Measurements from ENCODE around the gene SHC3. TPM values are rescaled to one million over a fixed set of nuclear protein-coding genes. Genes with fewer than 3 reads are reported as not detected.

SHC3 gene
- total RNA-seq, 2 experiments from 2014 or later = not detected

DNA sequence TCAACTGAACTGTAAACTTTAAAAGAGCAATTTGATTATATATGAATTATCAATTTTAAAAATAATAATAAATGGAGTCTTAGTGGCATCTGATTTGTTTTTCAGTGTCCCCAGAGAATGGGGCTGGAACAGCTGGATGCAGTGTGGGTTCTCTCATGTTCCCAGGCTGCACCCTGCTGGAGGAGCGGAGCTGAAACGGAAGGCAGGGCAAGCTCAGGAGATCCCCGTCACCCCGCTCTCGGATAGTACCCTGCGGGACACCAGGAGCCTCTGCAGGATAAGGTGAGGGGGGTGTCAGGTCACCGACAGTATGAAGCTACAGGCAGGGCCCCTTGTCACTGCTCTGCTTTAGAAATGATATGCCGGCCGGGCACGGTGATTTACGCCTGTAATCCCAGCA is 130.0 kb downstream of the SHC3 start:
- H3K4me1 Mint-ChIP-seq = no peaks in the 10 kb centered on the region
- H3K36me3 Mint-ChIP-seq = no peaks in the 10 kb centered on the region
- no peak overlapping the region for H3K27ac Mint-ChIP-seq

DNA sequence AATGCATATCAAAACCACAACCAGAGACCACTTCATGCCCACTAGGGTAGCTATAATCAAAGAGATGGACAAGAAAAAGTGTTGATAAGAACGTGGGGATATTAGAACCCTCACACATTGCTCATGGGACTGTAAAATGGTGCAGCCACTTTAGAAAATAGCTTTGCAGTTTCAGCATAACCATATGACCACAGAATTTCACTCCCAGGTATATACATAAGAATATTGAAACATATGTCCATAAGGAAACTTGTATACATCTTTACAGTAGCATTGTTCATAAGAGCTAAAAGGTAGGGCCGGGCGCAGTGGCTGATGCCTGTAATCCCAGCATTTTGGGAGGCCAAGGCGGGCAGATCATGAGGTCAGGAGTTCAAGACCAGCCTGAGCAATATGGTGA is 131.0 kb downstream of the SHC3 start:
- Mint-ChIP-seq H3K36me3 (no peaks in the 10 kb centered on the region), H3K4me1 (no peaks in the 10 kb centered on the region), H3K9me3 (no peaks in the 10 kb centered on the region), H3K27ac (no peak overlapping the region), H3K27me3 (peaks cover 7% of the 10 kb centered on the region), H3K4me3 (no peak overlapping the region)
- no peak for DNase-seq

More for the DNA sequence above, 130.0 kb downstream of the SHC3 start:
- DNase-seq = no peak
- H3K9me3 Mint-ChIP-seq = no peaks in the 10 kb centered on the region
- H3K27me3 Mint-ChIP-seq = peaks cover 7% of the 10 kb centered on the region
- no peak overlapping the region for H3K4me3 Mint-ChIP-seq

DNA sequence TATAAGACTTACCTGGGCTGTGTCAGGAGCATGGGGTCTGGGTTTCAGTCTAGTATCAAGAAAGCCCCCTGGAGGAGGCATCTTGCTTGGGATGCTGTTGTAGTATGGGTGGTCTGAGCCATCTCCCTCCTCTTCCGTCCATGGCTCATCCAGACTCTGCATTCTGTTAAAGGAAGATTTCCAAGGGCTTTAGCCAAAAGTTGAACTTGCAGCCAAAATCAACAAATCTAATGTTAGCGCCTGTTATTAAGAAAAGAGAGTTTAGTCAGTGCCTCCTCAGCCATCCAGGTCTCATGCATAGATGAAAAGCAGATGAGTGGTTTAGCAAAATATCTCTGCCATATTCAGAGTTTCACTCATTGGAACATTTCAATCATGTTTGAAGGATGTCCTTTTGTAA is 131.8 kb downstream of the SHC3 start:
- H3K9me3 Mint-ChIP-seq = no peaks in the 10 kb centered on the region
- peaks cover 7% of the 10 kb centered on the region for H3K27me3 Mint-ChIP-seq
- DNase-seq = no peak
- H3K4me1 Mint-ChIP-seq = no peaks in the 10 kb centered on the region
- no peaks in the 10 kb centered on the region for H3K36me3 Mint-ChIP-seq
- no peak overlapping the region for H3K27ac Mint-ChIP-seq
- H3K4me3 Mint-ChIP-seq = no peak overlapping the region

DNA sequence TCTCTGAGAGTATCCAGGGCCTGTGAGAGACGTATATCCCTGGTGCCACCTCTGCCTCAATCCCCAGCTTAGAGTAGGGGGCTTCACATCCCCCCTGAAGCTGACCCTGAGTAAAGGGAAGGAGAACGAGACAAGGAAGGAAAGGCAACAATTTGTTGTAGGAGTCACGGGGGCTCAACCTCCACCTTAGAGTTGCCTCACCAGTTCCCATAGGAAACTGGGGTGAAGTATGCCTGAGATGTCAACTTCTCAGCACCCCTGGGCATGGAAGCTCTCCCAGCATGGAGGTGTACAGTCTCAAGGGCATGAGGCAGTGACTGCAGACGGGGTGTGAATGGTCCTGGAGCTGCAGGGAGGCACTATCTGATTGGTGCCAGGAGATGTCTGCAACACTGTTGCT is 133.7 kb downstream of the SHC3 start:
- no peak overlapping the region for H3K27ac Mint-ChIP-seq
- H3K36me3 Mint-ChIP-seq = no peaks in the 10 kb centered on the region
- no peaks in the 10 kb centered on the region for H3K4me1 Mint-ChIP-seq
- no peak for DNase-seq
- no peaks in the 10 kb centered on the region for H3K9me3 Mint-ChIP-seq
- H3K4me3 Mint-ChIP-seq = no peak overlapping the region
- H3K27me3 Mint-ChIP-seq = peaks cover 7% of the 10 kb centered on the region

DNA sequence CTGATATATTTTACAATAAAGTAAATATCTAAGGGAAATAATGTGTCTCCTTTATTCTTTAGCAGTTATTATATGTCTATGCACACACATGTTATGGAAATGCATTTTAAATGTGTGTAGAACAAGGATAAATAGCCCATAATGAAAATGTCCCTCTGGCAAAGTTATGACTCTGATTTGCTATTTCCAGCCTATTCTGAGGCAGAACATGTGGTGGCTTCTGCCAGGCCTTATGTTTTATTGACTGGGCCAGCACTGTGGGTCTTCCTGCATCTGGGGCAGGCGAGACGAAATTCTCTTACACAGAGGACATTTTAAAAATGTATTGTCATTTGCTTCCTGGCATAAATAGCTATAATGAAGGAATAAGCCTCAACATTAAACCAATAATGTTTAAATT is 134.5 kb downstream of the SHC3 start:
- Mint-ChIP-seq H3K4me3 (no peak overlapping the region), H3K27ac (no peak overlapping the region), H3K4me1 (no peaks in the 10 kb centered on the region), H3K9me3 (no peaks in the 10 kb centered on the region), H3K27me3 (peaks cover 7% of the 10 kb centered on the region), H3K36me3 (no peaks in the 10 kb centered on the region)
- no peak for DNase-seq

DNA sequence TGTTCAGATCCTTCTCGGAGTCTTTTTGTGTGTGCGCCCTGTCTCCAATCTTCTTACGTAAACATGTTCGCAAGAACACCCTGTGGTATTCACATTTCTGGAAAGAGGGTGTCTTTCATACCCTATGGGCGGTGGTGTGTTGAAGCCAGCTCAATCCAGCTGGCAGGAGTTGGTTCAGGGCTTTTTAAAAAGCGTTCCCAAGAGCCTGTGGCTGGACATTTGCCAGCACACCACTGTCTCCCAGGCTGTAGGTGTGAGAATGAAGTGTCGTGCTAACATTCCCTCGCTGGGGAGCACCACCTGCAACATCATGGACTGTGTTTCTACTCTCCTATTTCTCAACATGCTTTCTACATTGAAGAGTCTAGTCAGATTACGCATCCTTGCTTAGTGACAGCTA is 135.6 kb downstream of the SHC3 start:
- Mint-ChIP-seq H3K4me1 (no peaks in the 10 kb centered on the region), H3K36me3 (no peaks in the 10 kb centered on the region), H3K27me3 (peaks cover 7% of the 10 kb centered on the region), H3K4me3 (no peak overlapping the region), H3K9me3 (no peaks in the 10 kb centered on the region), H3K27ac (no peak overlapping the region)
- no peak for DNase-seq

DNA sequence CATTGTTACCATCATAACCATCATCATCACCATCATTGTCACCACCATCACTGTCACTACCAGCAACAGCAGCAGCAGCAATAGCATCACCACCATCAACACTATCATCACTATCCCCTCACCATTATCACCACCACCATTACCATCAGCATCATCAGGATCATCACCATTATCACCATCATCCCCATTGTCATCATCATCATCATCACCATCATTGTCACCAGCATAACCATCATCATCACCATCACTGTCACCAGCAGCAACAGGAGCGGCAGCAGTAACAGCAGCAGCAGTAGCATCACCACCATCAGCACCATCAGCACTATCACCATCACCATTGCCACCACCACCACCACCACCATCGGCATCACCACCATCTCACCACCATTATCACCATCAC is 139.0 kb downstream of the SHC3 start:
- peaks cover 14% of the 10 kb centered on the region for H3K27me3 Mint-ChIP-seq
- H3K9me3 Mint-ChIP-seq = no peaks in the 10 kb centered on the region
- no peak overlapping the region for H3K4me3 Mint-ChIP-seq
- no peaks in the 10 kb centered on the region for H3K4me1 Mint-ChIP-seq
- H3K36me3 Mint-ChIP-seq = no peaks in the 10 kb centered on the region
- H3K27ac Mint-ChIP-seq = no peak overlapping the region
- DNase-seq = no peak

DNA sequence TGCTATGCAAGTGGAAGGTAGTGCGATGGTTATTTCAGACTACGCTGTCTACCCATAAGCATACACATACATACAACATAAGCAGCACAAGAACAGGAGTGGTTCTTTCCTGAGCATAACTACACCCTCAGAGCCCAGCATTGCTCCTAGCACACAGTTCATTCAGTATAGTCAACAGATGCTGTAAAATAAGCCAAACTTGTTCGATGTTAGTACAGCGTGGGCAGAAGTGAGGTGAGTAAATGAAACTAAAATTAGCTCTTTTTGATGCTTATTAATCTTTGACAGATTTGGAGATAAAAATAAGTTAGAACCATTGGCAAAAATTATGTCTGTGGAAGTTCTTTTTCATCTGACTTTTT is 139.5 kb downstream of the SHC3 start:
- no peaks in the 10 kb centered on the region for H3K4me1 Mint-ChIP-seq
- H3K27me3 Mint-ChIP-seq = peaks cover 19% of the 10 kb centered on the region
- no peak overlapping the region for H3K4me3 Mint-ChIP-seq
- no peak for DNase-seq
- H3K36me3 Mint-ChIP-seq = no peaks in the 10 kb centered on the region
- H3K27ac Mint-ChIP-seq = no peak overlapping the region
- H3K9me3 Mint-ChIP-seq = no peaks in the 10 kb centered on the region

DNA sequence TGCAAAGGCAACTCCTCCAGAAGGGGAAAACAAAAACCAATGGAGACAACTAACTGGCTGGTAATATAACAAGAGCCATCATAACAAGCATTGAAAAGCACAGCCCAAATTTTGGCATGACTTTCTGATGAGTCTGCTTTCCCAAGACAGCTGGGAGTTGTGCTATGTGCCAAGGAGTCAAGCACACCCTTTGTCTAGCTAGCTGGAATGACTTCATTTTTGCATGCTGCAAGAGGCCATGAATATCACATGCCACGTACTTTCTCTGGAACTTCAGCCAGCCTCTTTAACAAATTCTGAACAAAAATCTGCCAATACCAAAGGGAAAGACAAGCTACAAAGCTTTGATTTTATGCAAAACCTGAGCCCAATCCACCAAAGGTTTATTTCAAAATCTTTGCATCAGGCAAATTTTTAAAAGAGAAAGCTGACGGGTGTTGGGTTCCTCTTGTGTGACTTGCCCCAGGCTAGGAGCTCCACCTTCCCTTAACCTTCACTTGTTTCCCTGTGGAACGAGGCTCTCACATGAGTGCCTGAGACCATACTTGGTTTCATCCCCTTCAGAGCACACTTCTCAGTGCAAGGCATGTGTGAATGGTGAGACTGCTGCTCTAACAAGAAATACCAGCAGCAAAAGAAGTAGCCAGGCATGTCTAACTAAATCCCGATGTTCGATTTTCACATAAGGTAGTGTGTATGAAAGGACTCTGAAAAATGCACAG is 140.1 kb downstream of the SHC3 start:
- Mint-ChIP-seq H3K9me3 (no peaks in the 10 kb centered on the region), H3K27ac (no peak overlapping the region), H3K4me3 (no peak overlapping the region), H3K4me1 (no peaks in the 10 kb centered on the region), H3K36me3 (no peaks in the 10 kb centered on the region), H3K27me3 (peaks cover 21% of the 10 kb centered on the region)
- no peak for DNase-seq

DNA sequence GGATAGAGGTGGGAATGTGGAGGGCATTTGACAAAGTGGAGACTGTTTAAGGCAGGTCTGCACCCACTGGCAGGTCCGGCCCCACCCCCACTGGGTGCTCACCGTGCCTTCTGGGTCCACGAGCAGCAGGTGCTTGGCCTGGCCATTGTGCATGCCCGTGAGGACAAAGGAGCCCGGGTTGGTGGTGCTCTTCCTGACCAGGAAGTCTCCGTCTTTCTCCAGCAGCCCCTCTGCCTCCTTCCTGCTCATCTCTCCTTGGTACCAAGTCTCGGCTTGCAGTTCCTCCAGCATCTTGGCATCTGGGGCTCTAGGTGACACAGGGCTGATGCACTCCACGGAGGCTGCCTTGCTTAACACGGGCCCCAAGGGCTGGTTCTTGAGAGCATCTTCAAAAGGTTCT is 140.7 kb downstream of the SHC3 start:
- Mint-ChIP-seq H3K27me3 (peaks cover 24% of the 10 kb centered on the region), H3K9me3 (no peaks in the 10 kb centered on the region), H3K4me3 (no peak overlapping the region), H3K4me1 (no peaks in the 10 kb centered on the region), H3K27ac (no peak overlapping the region), H3K36me3 (no peaks in the 10 kb centered on the region)
- DNase-seq = no peak

DNA sequence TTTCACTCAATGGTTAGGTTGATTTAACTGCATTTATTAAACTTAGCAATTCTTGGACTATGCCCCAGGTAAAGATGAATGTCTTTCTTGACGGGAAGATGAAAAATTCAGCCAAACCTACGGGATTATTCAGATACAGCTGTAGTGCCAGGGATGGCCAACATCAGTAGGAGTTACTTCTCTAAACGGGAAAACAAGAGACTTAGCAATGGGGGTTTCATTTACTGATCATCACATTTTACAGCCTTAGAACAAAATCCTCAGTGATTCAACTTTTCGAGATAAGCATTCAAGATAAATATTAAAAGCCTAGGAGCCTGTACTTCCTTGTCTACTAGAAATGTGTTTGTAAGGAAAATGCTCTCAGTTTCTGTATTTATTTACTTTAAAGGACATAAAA is 141.3 kb downstream of the SHC3 start:
- no peaks in the 10 kb centered on the region for H3K4me1 Mint-ChIP-seq
- no peaks in the 10 kb centered on the region for H3K36me3 Mint-ChIP-seq
- DNase-seq = no peak
- no peak overlapping the region for H3K4me3 Mint-ChIP-seq
- no peak overlapping the region for H3K27ac Mint-ChIP-seq
- peaks cover 28% of the 10 kb centered on the region for H3K27me3 Mint-ChIP-seq
- no peaks in the 10 kb centered on the region for H3K9me3 Mint-ChIP-seq

DNA sequence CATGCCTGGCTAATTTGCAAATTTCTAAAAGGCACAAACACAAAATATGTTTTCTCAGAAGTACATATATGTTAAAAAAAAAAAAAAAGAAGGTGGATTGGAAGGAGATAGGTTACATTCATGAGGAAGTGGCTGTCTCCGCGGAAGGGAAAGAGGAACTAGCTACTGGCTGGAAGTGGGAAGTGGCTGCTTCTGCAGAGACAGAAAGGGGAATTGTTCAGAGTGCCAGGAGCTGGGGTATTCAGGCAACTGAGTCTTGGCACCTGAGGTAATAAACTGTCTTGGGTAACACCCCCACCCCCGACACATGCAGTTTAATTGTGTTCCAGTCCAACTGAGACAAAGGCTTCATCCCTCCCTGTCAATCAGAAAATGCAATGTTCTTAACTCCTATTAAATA is 141.7 kb downstream of the SHC3 start:
- no peaks in the 10 kb centered on the region for H3K4me1 Mint-ChIP-seq

DNA sequence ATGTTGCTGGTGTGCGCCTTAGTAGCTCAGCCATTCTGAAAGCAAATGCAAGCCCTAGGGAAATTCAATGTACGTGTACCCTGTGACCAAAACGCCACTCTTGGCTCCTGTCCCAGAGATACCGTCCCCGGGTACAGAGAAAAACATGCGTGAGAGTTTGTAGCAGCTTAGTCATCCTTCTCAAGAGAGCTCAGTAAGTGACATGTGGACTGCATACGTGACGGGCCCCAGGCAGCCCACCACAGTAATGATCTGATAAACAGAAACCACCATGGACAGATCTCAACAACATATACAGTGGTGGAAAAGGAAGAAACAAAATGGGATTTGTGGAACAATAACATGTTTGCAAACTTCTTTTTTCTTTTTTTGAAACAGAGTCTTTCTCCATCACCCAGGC is 142.2 kb downstream of the SHC3 start:
- Mint-ChIP-seq H3K4me1 (no peaks in the 10 kb centered on the region), H3K27ac (no peak overlapping the region), H3K9me3 (peaks cover 3% of the 10 kb centered on the region), H3K36me3 (no peaks in the 10 kb centered on the region), H3K4me3 (no peak overlapping the region), H3K27me3 (peaks cover 34% of the 10 kb centered on the region)
- DNase-seq = no peak

More for the DNA sequence above, 141.7 kb downstream of the SHC3 start:
- Mint-ChIP-seq H3K9me3 (no peaks in the 10 kb centered on the region), H3K27me3 (peaks cover 32% of the 10 kb centered on the region), H3K36me3 (no peaks in the 10 kb centered on the region), H3K27ac (no peak overlapping the region), H3K4me3 (no peak overlapping the region)
- DNase-seq = no peak

DNA sequence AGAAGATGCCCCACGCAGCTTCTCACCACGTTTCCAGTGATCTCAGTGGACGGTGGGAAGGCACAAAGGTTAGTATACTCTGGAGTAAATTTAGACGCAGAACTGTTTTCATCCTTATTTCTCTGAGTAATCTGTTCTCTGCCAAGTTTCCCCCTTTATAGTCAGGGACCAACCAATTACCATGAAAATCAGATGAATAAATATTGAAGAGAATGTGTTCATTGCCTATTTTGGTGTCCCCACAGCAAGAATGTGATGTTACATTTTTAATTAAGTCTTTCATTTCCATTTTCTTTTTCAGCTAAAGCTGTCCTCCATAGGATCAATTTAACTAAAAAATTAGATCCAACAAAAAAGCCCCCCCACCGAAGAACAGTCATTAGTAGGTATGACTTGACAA is 146.0 kb downstream of the SHC3 start:
- Mint-ChIP-seq H3K4me3 (no peak overlapping the region), H3K4me1 (no peaks in the 10 kb centered on the region), H3K27ac (no peak overlapping the region), H3K9me3 (peaks cover 18% of the 10 kb centered on the region), H3K36me3 (no peaks in the 10 kb centered on the region), H3K27me3 (peaks cover 42% of the 10 kb centered on the region)
- no peak for DNase-seq

DNA sequence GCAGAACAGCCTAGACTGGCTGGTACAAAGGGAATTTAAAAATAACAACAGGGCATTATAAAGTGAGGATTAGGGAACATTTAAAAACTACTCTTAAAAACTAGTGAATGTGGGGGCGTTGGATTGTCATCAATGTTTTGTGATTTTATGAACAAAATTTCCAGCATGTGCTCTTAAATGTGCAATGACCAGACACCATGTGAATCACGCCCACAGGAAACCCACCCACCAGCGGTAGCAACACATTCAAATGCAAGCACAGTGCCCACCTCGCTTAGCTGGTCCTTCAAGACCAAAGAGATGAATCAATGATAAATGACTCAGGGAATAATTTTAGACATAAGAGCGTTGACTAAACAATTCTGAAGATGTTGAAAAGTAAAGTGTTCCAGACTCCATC is 146.4 kb downstream of the SHC3 start:
- Mint-ChIP-seq H3K4me1 (no peaks in the 10 kb centered on the region), H3K9me3 (peaks cover 18% of the 10 kb centered on the region), H3K36me3 (no peaks in the 10 kb centered on the region), H3K27me3 (peaks cover 42% of the 10 kb centered on the region), H3K4me3 (no peak overlapping the region), H3K27ac (no peak overlapping the region)
- DNase-seq = no peak

DNA sequence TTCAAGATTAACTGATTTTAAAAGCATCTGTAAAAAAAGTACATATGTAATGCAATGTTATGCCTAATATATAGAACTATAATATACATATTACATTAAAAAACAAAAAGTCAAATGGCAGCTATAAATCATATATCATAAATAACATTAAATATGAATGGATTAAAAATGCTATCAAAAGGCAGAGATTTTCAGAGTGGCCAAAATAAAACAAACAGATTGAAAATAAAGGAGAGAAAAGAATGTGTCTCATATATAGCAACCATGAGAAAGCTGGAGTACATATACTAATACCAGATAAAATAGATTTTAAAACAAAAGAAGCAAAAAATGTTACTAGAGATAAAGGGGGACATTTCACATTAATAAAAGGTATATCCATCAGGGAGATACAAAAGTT is 148.8 kb downstream of the SHC3 start:
- Mint-ChIP-seq H3K4me3 (no peak overlapping the region), H3K27ac (no peak overlapping the region), H3K4me1 (no peaks in the 10 kb centered on the region), H3K36me3 (no peaks in the 10 kb centered on the region), H3K27me3 (peaks cover 33% of the 10 kb centered on the region), H3K9me3 (peaks cover 18% of the 10 kb centered on the region)
- no peak for DNase-seq
